ENCODE data around the gene ZNF32.

- TF ChIP-seq POLR2A (IDR thresholded peaks at IDR 0.05) (no peak), EP300 (IDR thresholded peaks at IDR 0.05) (no peak), CTCF (IDR thresholded peaks at IDR 0.05) (no peak)
Measured at GRCh38 chr10:43645866-43646265, 2.8 kb downstream of the ZNF32 start.
